K562 (cell line): ENCODE data around the gene AGAP1. TPM values are rescaled to one million over a fixed set of nuclear protein-coding genes. Genes with fewer than 3 reads are reported as not detected.

Experiments used
- ATAC-seq: fragments of 200-7000 bp; cut with Tn5 transposase; 3 replicates; pipeline ENCODE4 v1.9.1; 2020; ENCODE audit warnings: moderate library complexity
- BruUV-seq: library from RNA; stranded (reverse); fragments of 400-500 nt; replicated peaks from 2 replicates; lab custom pipeline; 2021; lab: Mats Ljungman, UMichigan
- CTCF ChIA-PET: fragments of 300-600 bp; formaldehyde crosslinking; extraction: SDS; loops from one replicate; lab custom pipeline; 2021; ENCODE audit warnings: low intra/inter-chr PET ratio; lab: Yijun Ruan, JAX
- POLR2A ChIA-PET: fragments of 300-600, 350-650 bp; sonication (Branson Sonifier 250); formaldehyde crosslinking; extraction: SDS; loops from one replicate; lab custom pipeline; 2021; ENCODE audit warnings: antibody characterized with exemption, inconsistent platforms; lab: Yijun Ruan, JAX
- DNase-seq, 4 experiments: peaks; one replicate each; pipeline versions ENCODE4 v3.0.0 to v3.0.0-alpha.2; 2011 to 2018; ENCODE audit warnings: low spot score in 3 of 4, mixed read lengths in 3 of 4; ENCODE audit errors: extremely low read depth in 1 of 4
- FAIRE-seq: peaks from 2 replicates; lab custom pipeline; 2011; peaks lifted over from hg19 to GRCh38; lab: Jason Lieb, UNC
- H2AFZ ChIP-seq: 2 replicates; pipeline ENCODE4 v1.6.0; 2011; ENCODE audit warnings: low read depth, low read length, control low read depth, inconsistent platforms
- H3K27ac ChIP-seq: fragments of 200-600 bp; 3 replicates; pipeline ENCODE4 v1.8.0; 2011; ENCODE audit warnings: low read depth, mild to moderate bottlenecking, control low read depth, inconsistent platforms, low read length, moderate library complexity, mixed read lengths; ENCODE audit errors: extremely low read depth
- H3K27me3 ChIP-seq, 2 experiments: fragments of 300-600 bp in 1 of 2; 2 replicates in 1 of 2; 3 replicates in 1 of 2; pipeline versions ENCODE4 v1.6.0 to v1.8.0; 2011; ENCODE audit warnings: inconsistent platforms in 2 of 2, low read length in 2 of 2, mild to moderate bottlenecking in 1 of 2, mixed read lengths in 1 of 2, moderate library complexity in 1 of 2; ENCODE audit not compliant: control insufficient read depth in 2 of 2, insufficient read depth in 2 of 2
- H3K36me3 ChIP-seq: fragments of 300-600 bp; 3 replicates; pipeline ENCODE4 v1.8.0; 2011; ENCODE audit warnings: mild to moderate bottlenecking, low read length, inconsistent platforms; ENCODE audit not compliant: control insufficient read depth, insufficient read depth
- H3K4me1 ChIP-seq, 2 experiments: fragments of 200-600 bp in 1 of 2; replicated peaks in 1 of 2; 2 replicates in 1 of 2; 3 replicates in 1 of 2; pipeline versions ENCODE4 v1.5.1 to v1.8.0; 2011; ENCODE audit warnings: inconsistent platforms in 2 of 2, low read length in 2 of 2, mild to moderate bottlenecking in 1 of 2, mixed read lengths in 1 of 2, moderate library complexity in 1 of 2; ENCODE audit not compliant: control insufficient read depth in 2 of 2, insufficient read depth in 2 of 2
- H3K4me2 ChIP-seq: 2 replicates; pipeline ENCODE4 v1.6.1; 2011; ENCODE audit warnings: low read length, control low read depth, inconsistent platforms, mixed read lengths; ENCODE audit not compliant: insufficient read depth
- H3K4me3 ChIP-seq: fragments of 200-600 bp; sonication (generic), shearing (Covaris generic); 2 replicates; pipeline ENCODE4 v1.5.1; 2016; ENCODE audit warnings: control low read depth, inconsistent platforms
- H3K79me2 ChIP-seq: fragments of 200-600 bp; 3 replicates; pipeline ENCODE4 v1.8.0; 2011; ENCODE audit warnings: low read length, inconsistent platforms; ENCODE audit not compliant: control insufficient read depth, insufficient read depth
- H3K9ac ChIP-seq, 2 experiments: 2 replicates each; pipeline versions ENCODE4 v1.6.0 to v1.6.1; 2011; ENCODE audit warnings: low read depth in 2 of 2, low read length in 2 of 2, control low read depth in 1 of 2, inconsistent platforms in 1 of 2, mild to moderate bottlenecking in 1 of 2, mixed read lengths in 1 of 2; ENCODE audit not compliant: insufficient read depth in 1 of 2
- H3K9me1 ChIP-seq: one replicate; pipeline ENCODE4 v1.6.0; 2011; ENCODE audit warnings: inconsistent platforms, mild to moderate bottlenecking, low read length, moderate library complexity; ENCODE audit not compliant: control insufficient read depth, insufficient read depth
- H3K9me3 ChIP-seq: replicated peaks from 2 replicates; pipeline ENCODE4 v1.5.1; 2011; ENCODE audit warnings: low read depth, low read length, inconsistent platforms; ENCODE audit not compliant: control insufficient read depth, insufficient read depth
- H4K20me1 ChIP-seq: replicated peaks from 2 replicates; pipeline ENCODE4 v1.6.1; 2011; ENCODE audit warnings: low read length, inconsistent platforms, mixed read lengths; ENCODE audit not compliant: control insufficient read depth, insufficient read depth
- CEBPG ChIP-seq, 3 experiments: fragments of 200-800 bp in 1 of 3; sonication (Bioruptor generic) in 1 of 3; sonication (generic) in 1 of 3; formaldehyde crosslinking in 1 of 3; IDR thresholded peaks in 2 of 3; conservative IDR thresholded peaks in 1 of 3; 2 replicates each; pipeline versions ENCODE4 v1.6.1 to v1.8.0; 2016 to 2022; ENCODE audit warnings: missing compliant biosample characterization in 2 of 3, missing genetic modification characterization in 2 of 3, mild to moderate bottlenecking in 1 of 3, missing genetic modification reagents in 1 of 3
- NFE2 ChIP-seq: IDR thresholded peaks from 2 replicates; pipeline ENCODE4 v1.6.1; 2014; ENCODE audit warnings: antibody characterized with exemption, low read depth
- NFYB ChIP-seq: IDR thresholded peaks from 2 replicates; pipeline ENCODE4 v1.6.1; 2011; ENCODE audit warnings: mild to moderate bottlenecking, moderate library complexity; ENCODE audit not compliant: insufficient read length; ENCODE audit errors: extremely low read depth
- TFAM ChIP-seq: fragments of 250-450 bp; sonication (Bioruptor Pico); conservative IDR thresholded peaks from 2 replicates; pipeline ENCODE4 v1.5.0; 2021; ENCODE audit warnings: mild to moderate bottlenecking, moderate library complexity
- ZNF609 ChIP-seq: sonication (generic); formaldehyde crosslinking; IDR thresholded peaks from 2 replicates; pipeline ENCODE4 v1.8.1; 2023; ENCODE audit warnings: missing genetic modification reagents, mild to moderate bottlenecking, borderline replicate concordance
- WGBS: fragments of 100-300 bp; shearing (Covaris generic); methylation state at CpG from one replicate; pipeline ENCODE4 v1.1.6; 2016; ENCODE audit warnings: low coverage, mixed read lengths; ENCODE audit not compliant: insufficient coverage; ENCODE audit errors: missing lambda C conversion rate; 5-methylcytosine and 5-hydroxymethylcytosine counted together
- in situ Hi-C: fragments of 300-500 bp; cut with MboI; formaldehyde crosslinking; loops from 4 replicates; pipeline ENCODE4 v1.15.0; 2018; ENCODE audit warnings: inconsistent platforms, mixed read lengths
- intact Hi-C: fragments of 100-400 bp; cut with micrococcal nuclease; formaldehyde crosslinking; loops from 2 replicates; pipeline ENCODE4 v1.14.2; 2022
- polyA plus RNA-seq, 8 experiments: library from polyadenylated mRNA; depleted of rRNA in 4 of 8; stranded (reverse) in 5 of 8; unstranded in 3 of 8; fragments of >200 nt; fragmentation: Nextera tagmentation in 2 of 8; fragmentation: Illumina TruSeq in 1 of 8; extraction: Ambion mirVana in 2 of 8; extraction: Trizol in 1 of 8; gene quantifications; 2 replicates each; pipeline versions ENCODE4 v1.2.1 to v1.2.3, GENCODE V29; 2011 to 2014; ENCODE audit warnings: inconsistent platforms in 1 of 8, missing spikeins in 1 of 8
- total RNA-seq, 7 experiments: library from RNA; depleted of rRNA in 6 of 7; stranded (reverse); fragments of >200 nt in 6 of 7; fragmentation: Illumina TruSeq in 2 of 7; extraction: Trizol in 2 of 7; gene quantifications; 2 replicates each; pipeline versions ENCODE4 v1.2.1 to v1.2.3, GENCODE V29; 2011 to 2021; ENCODE audit warnings: low replicate concordance in 1 of 7

Gene AGAP1
- total and polyA plus RNA-seq, 9 of the 15 experiments (the other 6 are each of a cell fraction or from before 2014, with no cell fraction given), result 1.3 to 24.0 (median 10.6) TPM

DNA sequence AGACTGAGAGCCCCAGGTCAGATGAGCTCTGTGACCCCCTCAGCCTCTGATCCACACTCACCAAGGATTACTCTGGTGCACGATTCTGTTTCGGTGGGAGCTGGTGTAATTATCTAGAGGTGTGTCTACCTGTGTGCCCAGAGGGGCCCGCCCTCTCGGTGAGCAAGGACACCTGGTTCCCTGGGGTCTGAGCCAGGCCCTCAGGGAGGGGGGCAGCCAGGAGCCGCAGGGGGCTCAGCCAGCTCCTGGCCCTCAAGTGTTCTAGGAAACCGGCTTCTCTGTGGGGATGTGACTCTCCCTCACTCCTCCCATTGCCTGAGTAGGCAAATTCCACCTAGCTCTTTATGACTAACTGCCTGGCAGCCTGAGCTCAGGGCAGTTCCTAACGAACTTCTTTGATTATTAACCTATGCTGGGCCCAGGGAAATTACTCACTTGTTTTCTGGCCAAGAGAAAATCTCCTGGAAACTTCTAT, 17.4 kb downstream of the AGAP1 start:
- no peaks in the 10 kb centered on the region for H3K9me3 ChIP-seq
- TF ChIP-seq NFYB, result no peak
- no peak for TF ChIP-seq TFAM (CRISPR knock-in tag)
- TF ChIP-seq CEBPG (CRISPR knock-in tag; IDR thresholded peaks at IDR 0.05), result no peak
- no peak for TF ChIP-seq CEBPG (tag; conservative IDR thresholded peaks at IDR 0.05 in 1 of 2, IDR thresholded peaks at IDR 0.05 in 1 of 2)
- TF ChIP-seq ZNF609 (CRISPR knock-in tag), result no peak
- 0 out of 2 replicates have a peak, but pooled peaks have one; percentile 6 for TF ChIP-seq NFE2
- H4K20me1 ChIP-seq, result peaks cover 29% of the 10 kb centered on the region
- POLR2A ChIA-PET, result interaction anchor here (0.7 to 1.7 kb wide), 3 partner anchors 10 to 142 kb away, joined by 3 to 5 read pairs (median 3); no protein-coding TSS in a partner anchor
- no peak overlapping the region for H3K27ac ChIP-seq
- in situ Hi-C loops, result no loop called here
- peaks cover 6% of the 10 kb centered on the region for H3K9me1 ChIP-seq
- H3K36me3 ChIP-seq, result no peaks in the 10 kb centered on the region
- FAIRE-seq, result no peak
- H3K27me3 ChIP-seq, result no peaks in the 10 kb centered on the region
- peak; percentile 52; the same call in 2 of the 3 replicates for ATAC-seq
- H3K4me3 ChIP-seq, result no peak overlapping the region
- H3K9ac ChIP-seq, result peak overlapping the region in 1 of 2 experiments; percentile 50; a peak in 2 of 4 replicates
- WGBS, result 52% methylated on average over 6 of the region's 7 CpGs
- no peak overlapping the region for H2AFZ ChIP-seq
- H3K4me1 ChIP-seq, result peaks cover 9 to 27% of the 10 kb centered on the region in 2 experiments; a peak in 4 of 5 replicates
- CTCF ChIA-PET, result no interaction called here
- no TSS peak for BruUV-seq
- DNase-seq, result no peak
- H3K4me2 ChIP-seq, result no peak overlapping the region
- peaks cover 99% of the 10 kb centered on the region for H3K79me2 ChIP-seq
- intact Hi-C loops, result no loop called here
